ENCODE data around the gene ICAM3. TPM values are rescaled to one million over a fixed set of nuclear protein-coding genes. Genes with fewer than 3 reads are reported as not detected.

ICAM3 gene
- total and polyA plus RNA-seq, 2 experiments from 2014 or later: 8.6 to 23.4 TPM

DNA sequence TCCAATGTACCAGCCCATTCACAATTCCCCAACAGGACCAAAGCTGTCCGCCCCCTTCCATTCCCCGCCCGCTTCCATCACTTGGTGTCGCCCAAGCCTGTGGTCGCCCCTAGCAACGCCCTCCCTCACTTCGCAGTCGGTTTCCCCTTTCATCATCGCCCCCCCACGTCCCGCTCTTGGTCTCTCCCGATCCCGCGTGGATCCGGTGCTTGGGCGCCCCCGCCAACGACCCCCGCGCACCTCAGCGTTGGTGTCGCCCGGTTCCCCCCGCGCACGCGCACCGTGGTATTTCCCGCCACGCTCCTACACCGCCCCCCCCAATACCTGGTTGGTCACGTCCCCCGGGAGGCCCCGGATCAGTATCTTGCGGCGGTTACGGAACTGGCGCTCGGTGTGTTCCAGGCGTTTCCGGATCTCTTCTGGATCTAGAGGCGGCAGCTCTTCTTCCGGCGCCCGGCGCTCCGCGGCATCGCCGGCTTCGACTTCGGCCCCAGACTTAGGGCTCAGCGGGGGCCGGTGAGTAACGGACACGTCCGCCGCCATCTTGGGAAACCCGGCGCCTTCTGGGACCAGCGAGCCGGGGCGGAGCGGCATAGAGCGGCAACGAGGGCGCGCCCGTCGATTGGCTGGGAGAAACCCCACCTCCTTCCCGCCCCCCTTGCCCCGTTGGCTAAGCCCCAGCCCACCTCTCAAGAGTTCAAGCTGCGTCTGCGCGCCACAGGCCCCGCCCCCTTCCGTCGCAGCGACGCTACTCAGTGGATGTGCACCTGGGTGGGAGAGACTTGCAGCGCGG is 6.3 kb downstream of the ICAM3 start, which contains the start of gene RAVER1:
TSS of gene RAVER1 (minus strand) at position 565 of the 793 bp plus-strand sequence. CDS start at position 543, 22 bp downstream.
- Histone ChIP-seq H3K27ac (peak within 1 kb of the TSS; percentile 92), H3F3A (ENCODE audit: insufficient read depth) (no peaks in the 10 kb centered on the region), H3K36me3 (ENCODE audit: low read depth) (0 out of 2 replicates have a peak, but pooled peaks cover 1% of the 10 kb centered on the region), H3K79me2 (ENCODE audit: insufficient read depth) (peaks cover 50% of the 10 kb centered on the region), H2AFZ (peak within 1 kb of the TSS; percentile 80), H4K20me1 (ENCODE audit: insufficient read depth) (no peaks in the 10 kb centered on the region), H3K4me3 (peak within 1 kb of the TSS; percentile 90), H3K9me3 (ENCODE audit: low read depth) (no peaks in the 10 kb centered on the region), H3K9me2 (ENCODE audit: insufficient read depth) (no peaks in the 10 kb centered on the region), H3K9ac (peak within 1 kb of the TSS; percentile 90), H3K27me3 (replicated peaks; ENCODE audit: insufficient read depth) (no peaks in the 10 kb centered on the region), H3K4me1 (ENCODE audit: insufficient read depth) (peaks cover 8% of the 10 kb centered on the region), H3K4me2 (ENCODE audit: unreplicated experiment) (peak within 1 kb of the TSS; percentile 95)
- TF ChIP-seq EZH2 (IDR thresholded peaks at IDR 0.05; ENCODE audit: insufficient read depth, poor library complexity, severe bottlenecking): no peak
- no peak for TF ChIP-seq EZH2phosphoT487 (IDR thresholded peaks at IDR 0.05; ENCODE audit: insufficient read depth, low read depth)
- in situ Hi-C loops (cut with MboI): no loop called here
- 0 to 1% methylated on average over 48 to 82 of the region's 82 CpGs for WGBS, 2 experiments (ENCODE audit: low coverage in 1 of 2, low lambda C conversion rate in 2 of 2, missing lambda C conversion rate in 2 of 2)
- DNase-seq: peak; percentile 100

- H4K20me1 ChIP-seq (ENCODE audit: insufficient read depth): no peaks in the 10 kb centered on the region
- H3K4me3 ChIP-seq: peak overlapping the region; percentile 90
- in situ Hi-C loops (cut with MboI): no loop called here
- peak overlapping the region; percentile 66 for H2AFZ ChIP-seq
- peak overlapping the region; percentile 90 for H3K9ac ChIP-seq
- TF ChIP-seq EZH2 (IDR thresholded peaks at IDR 0.05; ENCODE audit: insufficient read depth, poor library complexity, severe bottlenecking): no peak
- no peak for TF ChIP-seq EZH2phosphoT487 (IDR thresholded peaks at IDR 0.05; ENCODE audit: insufficient read depth, low read depth)
- H3K4me1 ChIP-seq (ENCODE audit: insufficient read depth): peaks cover 8% of the 10 kb centered on the region
- no peaks in the 10 kb centered on the region for H3K9me2 ChIP-seq (ENCODE audit: insufficient read depth)
- peak overlapping the region; percentile 95 for H3K4me2 ChIP-seq (ENCODE audit: unreplicated experiment)
- H3K9me3 ChIP-seq (ENCODE audit: low read depth): no peaks in the 10 kb centered on the region
- peak overlapping the region; percentile 92 for H3K27ac ChIP-seq
- 25 to 28% methylated on average over 18 of the region's 18 CpGs for WGBS, 2 experiments (ENCODE audit: low coverage in 1 of 2, low lambda C conversion rate in 2 of 2, missing lambda C conversion rate in 2 of 2)
- DNase-seq: peak; percentile 17
- no peaks in the 10 kb centered on the region for H3F3A ChIP-seq (ENCODE audit: insufficient read depth)
- H3K36me3 ChIP-seq (ENCODE audit: low read depth): 0 out of 2 replicates have a peak, but pooled peaks cover 9% of the 10 kb centered on the region
- no peaks in the 10 kb centered on the region for H3K27me3 ChIP-seq (replicated peaks; ENCODE audit: insufficient read depth)
- peaks cover 58% of the 10 kb centered on the region for H3K79me2 ChIP-seq (ENCODE audit: insufficient read depth)
Observed at GRCh38 chr19:10332158-10332964, 7.1 kb downstream of the ICAM3 start.

DNA sequence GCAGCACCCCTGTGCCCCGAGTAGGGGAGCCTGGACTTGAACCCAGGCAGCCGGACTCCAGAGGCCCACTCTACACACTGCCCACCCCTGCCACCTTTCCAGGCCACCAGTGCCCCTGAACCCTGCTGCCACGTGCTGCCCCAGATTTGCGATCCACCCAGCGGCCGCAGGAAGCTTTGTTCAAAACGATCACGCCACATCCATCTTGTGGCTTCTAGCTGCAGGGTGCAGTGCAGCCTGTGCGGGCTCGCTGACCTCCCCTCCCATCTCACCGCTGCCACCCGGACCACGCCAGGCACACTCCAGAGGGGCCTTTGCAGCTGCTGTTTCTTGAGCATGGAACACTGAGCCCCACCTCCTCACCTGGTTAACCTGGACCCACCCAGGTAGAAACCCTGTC is 9.9 kb downstream of the ICAM3 start:
- in situ Hi-C loops (cut with MboI): no loop called here
- Histone ChIP-seq H3K4me1 (ENCODE audit: insufficient read depth) (peaks cover 8% of the 10 kb centered on the region), H3K36me3 (ENCODE audit: low read depth) (peaks cover 23% of the 10 kb centered on the region; the same call in 1 of the 2 replicates), H3K9ac (no peak overlapping the region), H3K4me2 (ENCODE audit: unreplicated experiment) (no peak overlapping the region), H2AFZ (no peak overlapping the region), H3K4me3 (no peak overlapping the region), H3K79me2 (ENCODE audit: insufficient read depth) (peaks cover 82% of the 10 kb centered on the region), H3K27ac (no peak overlapping the region), H3F3A (ENCODE audit: insufficient read depth) (no peaks in the 10 kb centered on the region), H3K9me2 (ENCODE audit: insufficient read depth) (no peaks in the 10 kb centered on the region), H4K20me1 (ENCODE audit: insufficient read depth) (no peaks in the 10 kb centered on the region), H3K9me3 (ENCODE audit: low read depth) (no peaks in the 10 kb centered on the region), H3K27me3 (replicated peaks; ENCODE audit: insufficient read depth) (no peaks in the 10 kb centered on the region)
- TF ChIP-seq EZH2phosphoT487 (IDR thresholded peaks at IDR 0.05; ENCODE audit: insufficient read depth, low read depth) (no peak), EZH2 (IDR thresholded peaks at IDR 0.05; ENCODE audit: insufficient read depth, poor library complexity, severe bottlenecking) (no peak)
- WGBS, 2 experiments (ENCODE audit: low coverage in 1 of 2, low lambda C conversion rate in 2 of 2, missing lambda C conversion rate in 2 of 2): 96% methylated on average over 11 to 13 of the region's 13 CpGs
- DNase-seq: no peak
